GF-D8 (cell line): Measurements from ENCODE around the gene DPF1.
A peak's percentile ranks its signal among the peaks of the same experiment; 100 is the strongest.

Experiments used
- DNase-seq: peaks from one replicate; lab custom pipeline; 2025; lab: John Stamatoyannopoulos, UW

The DPF1 gene

GRCh38 chr19:38221421-38221820 lies 2.6 kb downstream of the DPF1 start:
- DNase-seq: no peak

GRCh38 chr19:38219221-38219620 lies 4.8 kb downstream of the DPF1 start:
- no peak for DNase-seq

- DNase-seq: no peak
Observed at GRCh38 chr19:38218204-38218603, 5.8 kb downstream of the DPF1 start.

- DNase-seq: no peak
Observed at GRCh38 chr19:38216785-38217641, 7.0 kb downstream of the DPF1 start.

- peak; percentile 47 for DNase-seq
Observed at GRCh38 chr19:38213911-38214625, 10.0 kb downstream of the DPF1 start.

- no peak for DNase-seq
Observed at GRCh38 chr19:38213469-38213868, 10.6 kb downstream of the DPF1 start.

- DNase-seq: no peak
Observed at GRCh38 chr19:38211766-38212165, 12.3 kb downstream of the DPF1 start.

GRCh38 chr19:38211151-38211591 lies 12.9 kb downstream of the DPF1 start:
- DNase-seq: no peak

DNA sequence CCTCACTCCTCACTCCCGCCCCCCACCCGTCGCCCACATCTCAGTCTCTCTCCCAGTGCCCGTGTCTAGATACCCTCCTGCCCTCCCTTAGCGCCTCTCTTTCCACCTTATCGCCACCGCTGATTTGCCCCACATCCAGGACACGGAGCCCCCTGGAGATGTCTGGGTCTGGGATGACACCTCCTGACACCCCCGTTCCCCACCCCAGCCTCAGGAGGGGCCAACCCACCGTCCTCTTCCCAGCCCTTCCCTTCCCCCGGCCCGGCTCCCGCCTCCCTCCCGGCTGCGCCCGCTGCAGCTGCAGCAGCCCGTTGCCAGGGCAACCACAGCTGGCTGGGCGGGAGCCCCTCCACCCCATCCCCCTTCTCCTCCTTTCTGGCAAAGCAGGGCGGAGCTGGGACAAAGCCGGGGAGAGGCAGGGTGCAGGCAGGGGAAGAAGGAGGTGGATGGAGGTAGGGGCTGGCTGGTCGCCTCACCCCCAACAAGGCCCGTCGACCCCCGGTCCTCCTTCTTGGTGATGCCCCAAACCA lies 13.5 kb downstream of the DPF1 start:
- DNase-seq: no peak

DNA sequence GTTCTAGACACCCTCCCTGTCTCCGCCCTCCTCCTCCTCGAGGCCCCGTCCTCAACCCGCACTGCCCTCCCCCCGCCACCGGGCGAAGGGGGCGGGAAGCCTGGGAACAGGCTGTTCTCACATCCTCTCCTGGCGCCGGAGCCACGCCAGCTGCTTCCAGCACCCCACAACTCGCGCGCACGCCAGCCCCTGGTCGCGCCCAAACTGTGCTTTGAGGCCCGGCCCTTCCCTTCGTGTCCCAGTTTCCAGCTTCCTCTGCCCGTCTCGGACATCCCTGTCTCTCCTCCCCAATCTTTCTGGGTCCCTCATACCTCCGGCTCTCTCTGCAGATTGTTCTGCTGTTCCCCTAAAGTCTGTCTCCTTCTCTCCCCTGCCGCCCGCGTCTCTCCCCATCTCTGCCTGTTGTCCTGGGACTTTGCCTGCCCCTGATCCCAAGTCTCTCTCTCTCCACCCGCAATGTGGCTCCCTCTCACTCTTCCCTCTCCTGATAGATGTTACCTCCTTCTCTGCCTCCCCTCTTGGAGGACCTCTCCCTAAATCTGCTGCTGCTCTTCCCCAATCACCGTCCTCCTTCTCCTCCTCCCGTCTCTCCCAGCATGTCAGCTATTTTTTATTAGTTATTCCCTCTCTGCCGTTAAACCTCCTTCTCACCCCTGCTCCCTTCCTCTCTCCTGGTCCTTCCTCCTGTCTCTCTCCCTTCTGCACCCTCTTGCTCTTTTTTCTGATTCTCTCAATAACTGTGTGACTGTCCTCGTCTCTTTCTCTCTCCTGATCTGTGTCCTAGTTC lies 14.2 kb downstream of the DPF1 start:
- DNase-seq: no peak

DNA sequence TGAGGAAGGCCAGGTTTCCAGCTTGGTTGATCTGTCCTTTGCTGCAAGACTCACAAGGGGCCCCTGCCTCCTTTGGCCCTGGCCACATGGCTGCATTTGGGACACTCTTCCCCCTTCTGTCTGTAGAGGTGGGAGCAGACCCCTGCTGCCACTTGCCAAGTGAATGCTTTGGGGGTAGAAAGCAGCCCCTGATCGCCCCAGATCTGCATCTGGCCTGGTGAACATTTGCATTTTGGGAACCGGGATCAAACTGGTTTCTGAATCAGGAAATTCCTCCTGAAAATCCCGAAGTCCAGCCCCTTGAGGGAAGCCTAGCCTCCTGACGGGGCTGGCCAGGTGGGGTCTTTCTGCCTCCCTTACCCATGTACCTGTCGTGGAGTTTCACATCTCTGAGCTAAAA lies 14.9 kb downstream of the DPF1 start:
- no peak for DNase-seq

DNA sequence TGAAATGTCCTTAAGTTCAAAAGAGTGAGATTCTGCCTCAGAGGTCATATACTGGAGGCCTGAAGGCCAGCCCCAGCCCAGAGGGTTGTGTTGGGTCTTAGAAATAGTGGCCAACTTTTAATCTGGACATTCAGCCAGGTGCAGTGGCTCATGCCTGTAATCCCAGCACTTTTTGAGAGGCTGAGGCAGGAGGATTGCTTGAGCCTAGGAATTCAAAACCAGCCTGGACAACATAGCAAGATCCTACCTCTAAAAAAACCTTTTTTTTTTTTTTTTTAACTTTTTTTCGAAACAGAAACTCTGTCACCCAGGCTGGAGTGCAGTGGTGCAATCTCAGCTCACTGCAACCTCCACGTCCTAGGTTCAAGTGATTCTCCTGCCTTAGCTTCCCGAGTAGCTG lies 15.5 kb downstream of the DPF1 start:
- DNase-seq: no peak

DNA sequence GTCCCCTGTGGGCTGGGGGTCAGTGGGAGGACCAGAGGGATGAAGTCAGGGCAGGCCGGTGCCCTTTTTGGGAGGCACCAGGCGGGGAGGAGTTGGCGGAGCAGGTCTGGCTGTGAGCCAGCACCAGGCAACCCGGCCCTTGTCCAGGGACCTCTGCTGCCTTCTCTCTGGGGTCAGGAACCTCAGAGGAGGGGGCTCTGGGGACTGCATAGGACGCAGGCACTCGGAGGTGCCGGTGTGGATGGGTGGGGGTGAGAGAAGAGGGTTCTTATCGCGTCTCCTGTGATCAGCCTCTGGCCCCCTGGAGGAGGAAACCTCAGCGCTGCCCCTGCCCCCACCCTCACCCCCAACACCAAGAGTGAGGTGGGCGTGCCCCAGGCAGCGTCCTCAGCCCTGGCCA lies 16.5 kb downstream of the DPF1 start:
- no peak for DNase-seq

DNA sequence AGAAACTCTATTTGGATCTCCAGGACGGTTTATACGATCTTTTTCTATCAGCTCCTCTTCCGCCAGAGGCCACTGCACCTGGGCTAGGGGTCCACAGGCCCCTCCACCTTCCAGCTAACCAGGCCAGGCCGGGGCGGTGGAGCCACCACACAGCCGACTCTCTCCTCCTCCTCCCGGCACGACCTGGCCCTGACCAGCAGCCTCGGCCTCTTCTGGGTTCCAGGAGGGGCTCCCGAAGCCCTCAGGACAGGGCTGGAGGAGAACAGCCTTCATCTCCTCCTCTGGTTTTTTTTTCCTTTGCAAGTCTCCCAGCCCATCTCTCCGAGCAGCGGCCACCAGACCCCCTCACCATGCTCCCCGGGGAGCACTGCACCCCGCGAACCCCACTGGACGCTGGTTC lies 17.1 kb downstream of the DPF1 start:
- DNase-seq: no peak

- DNase-seq: no peak
Observed at GRCh38 chr19:38206006-38206745, 17.8 kb downstream of the DPF1 start.

DNA sequence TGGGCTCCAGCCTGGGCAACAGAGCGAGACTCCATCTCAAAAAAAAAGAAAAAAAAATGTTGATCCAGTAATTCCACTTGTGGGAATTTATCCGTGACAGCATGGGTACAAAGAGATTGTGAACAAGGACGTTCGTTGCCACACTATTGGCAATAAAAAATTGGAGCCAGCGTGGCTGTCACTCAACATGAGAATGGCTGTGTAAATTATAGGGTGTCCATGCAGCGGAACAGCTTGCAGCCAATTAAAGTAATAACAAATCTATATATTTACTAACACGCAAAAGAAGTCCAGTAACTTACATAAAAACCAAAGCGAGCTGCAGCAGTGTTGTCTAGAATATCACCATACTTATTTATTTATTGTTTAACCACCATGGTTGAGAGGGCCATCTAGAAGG lies 19.3 kb downstream of the DPF1 start:
- DNase-seq: no peak

DNA sequence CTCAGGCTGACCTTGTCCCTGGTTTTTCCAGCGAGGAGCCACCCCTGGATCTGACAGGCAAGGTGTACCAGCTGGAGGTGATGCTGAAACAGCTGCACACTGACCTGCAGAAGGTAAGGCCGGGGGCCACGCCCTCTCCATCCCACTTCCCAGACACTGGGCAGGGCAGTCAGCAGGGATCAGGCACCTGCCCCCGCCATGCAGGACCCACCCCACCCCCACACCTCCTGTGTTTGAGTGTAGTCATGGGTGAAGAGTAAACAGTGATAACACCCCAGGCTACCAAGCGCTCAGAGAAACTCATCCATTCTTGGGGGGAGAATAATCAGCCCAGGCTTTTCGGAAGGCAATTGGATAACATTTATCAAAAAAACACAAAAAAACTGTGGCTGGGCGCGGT lies 19.9 kb downstream of the DPF1 start:
- DNase-seq: no peak

DNA sequence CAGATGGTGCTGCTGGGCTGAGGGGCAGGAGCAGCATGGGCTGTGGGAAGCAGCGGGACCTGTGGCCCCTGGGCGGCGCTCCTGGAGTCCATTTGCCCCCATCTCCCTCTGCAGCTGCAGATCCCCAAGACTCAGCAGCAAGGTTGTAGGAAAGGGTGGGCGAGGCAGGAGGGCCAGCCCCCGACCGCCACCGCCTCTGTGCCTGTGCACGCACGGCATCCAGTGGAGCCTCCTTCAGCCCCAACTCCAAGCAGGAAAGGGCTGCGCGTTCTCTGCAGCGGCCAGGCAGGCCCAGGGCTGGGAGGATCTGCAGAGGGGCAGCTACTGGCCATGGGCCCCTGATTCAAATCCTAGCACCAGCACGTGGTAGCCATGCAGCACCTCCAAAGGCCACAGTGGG lies 20.8 kb downstream of the DPF1 start:
- DNase-seq: no peak

DNA sequence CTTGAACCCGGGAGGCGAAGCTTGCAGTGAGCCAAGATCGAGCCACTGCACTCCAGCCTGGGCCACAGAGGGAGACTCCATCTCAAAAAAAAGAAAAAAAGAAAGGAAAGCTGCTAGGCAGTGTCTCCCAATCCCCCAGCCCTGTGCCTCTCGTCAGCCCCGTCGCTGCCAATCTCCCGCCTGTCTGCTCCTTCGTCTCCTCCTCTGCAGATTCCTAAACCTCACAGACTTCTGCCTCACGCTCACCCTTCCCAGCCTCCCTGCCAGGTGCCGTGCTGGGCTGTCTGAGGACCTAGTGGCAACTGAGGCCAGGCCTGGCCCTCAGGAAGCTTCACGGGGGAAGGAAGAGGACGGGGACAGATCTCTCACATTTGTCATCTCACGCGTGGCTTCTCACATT lies 21.5 kb downstream of the DPF1 start:
- DNase-seq: no peak

- no peak for DNase-seq
Observed at GRCh38 chr19:38201731-38202130, 22.3 kb downstream of the DPF1 start.

DNA sequence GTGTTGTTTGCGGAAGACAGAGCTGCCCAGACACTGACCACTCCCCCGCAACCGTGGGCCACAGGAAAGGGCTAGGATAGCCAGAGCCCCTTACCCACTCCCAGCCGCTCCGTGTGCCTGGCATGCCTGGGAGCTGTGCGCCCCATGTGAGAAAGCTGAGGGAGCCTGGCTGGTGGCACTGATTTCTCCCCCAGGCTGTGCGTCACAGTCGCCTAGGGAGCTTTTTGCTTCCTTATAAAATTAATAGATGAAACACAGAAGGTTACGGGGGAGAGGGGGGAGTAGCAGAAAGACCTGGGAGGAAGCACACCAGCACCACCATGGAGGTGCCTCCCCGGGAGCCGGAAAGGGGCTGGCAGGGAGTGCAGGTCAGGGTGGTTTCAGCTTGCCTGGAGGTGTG lies 24.7 kb downstream of the DPF1 start:
- no peak for DNase-seq
